Spleen (tissue), 11 donors: ENCODE results near the gene NMT2. TPM values are rescaled to one million over a fixed set of nuclear protein-coding genes. Genes with fewer than 3 reads are reported as not detected.
"Not testable (repeated sequence)": the region's sequence is repeated elsewhere in the genome, so short reads cannot be mapped to it uniquely, and the experiment has no call there.

Experiments used
- DNase-seq: peaks from one replicate; pipeline ENCODE4 v3.0.0-alpha.2; 2020
- H3K27ac ChIP-seq, 8 donors: fragments of 200-600 bp; sonication (generic) in 7 of 8; 1 replicate in 4 of 8; 2 replicates in 4 of 8; pipeline versions ENCODE4 v1.5.0 to v1.8.0; 2016 to 2021; ENCODE audit warnings: inconsistent platforms in 4 of 8, mild to moderate bottlenecking in 4 of 8, moderate library complexity in 1 of 8
- H3K27me3 ChIP-seq, 7 donors: fragments of 200-600 bp; sonication (generic) in 6 of 7; replicated peaks in 1 of 7; 1 replicate in 4 of 7; 2 replicates in 3 of 7; pipeline versions ENCODE4 v1.5.0 to v1.8.0; 2016 to 2021; ENCODE audit warnings: inconsistent platforms in 3 of 7, mild to moderate bottlenecking in 1 of 7
- H3K36me3 ChIP-seq, 6 donors: fragments of 200-600 bp; sonication (generic) in 5 of 6; 1 replicate in 4 of 6; 2 replicates in 2 of 6; pipeline versions ENCODE4 v1.5.0 to v1.8.0; 2016 to 2021; ENCODE audit warnings: inconsistent platforms in 2 of 6
- H3K4me1 ChIP-seq, 6 donors: fragments of 200-600 bp; sonication (generic) in 5 of 6; 1 replicate in 3 of 6; 2 replicates in 3 of 6; pipeline versions ENCODE4 v1.5.0 to v1.8.0; 2016 to 2021; ENCODE audit warnings: inconsistent platforms in 3 of 6
- H3K4me3 ChIP-seq, 8 donors: fragments of 200-600 bp; sonication (generic) in 7 of 8; 1 replicate in 4 of 8; 2 replicates in 4 of 8; pipeline versions ENCODE4 v1.5.0 to v1.8.0; 2016 to 2021; ENCODE audit warnings: inconsistent platforms in 4 of 8, mild to moderate bottlenecking in 4 of 8, moderate library complexity in 2 of 8
- H3K9me3 ChIP-seq, 8 donors: fragments of 200-600 bp; sonication (generic) in 7 of 8; 1 replicate in 4 of 8; 2 replicates in 4 of 8; pipeline versions ENCODE4 v1.5.0 to v1.8.0; 2016 to 2021; ENCODE audit warnings: inconsistent platforms in 4 of 8
- CTCF ChIP-seq, 11 experiments: fragments of 200-600 bp in 7 of 11; fragments of 450-650 bp in 4 of 11; sonication (generic) in 4 of 11; IDR thresholded peaks in 8 of 11; conservative IDR thresholded peaks in 3 of 11; 1 replicate in 7 of 11; 2 replicates in 4 of 11; pipeline versions ENCODE4 v1.4.0 to v1.8.0; 2016 to 2021; ENCODE audit warnings: antibody characterized with exemption in 11 of 11, inconsistent platforms in 4 of 11, mild to moderate bottlenecking in 1 of 11
- POLR2A ChIP-seq, 3 donors: fragments of 450-650 bp; IDR thresholded peaks; one replicate each; pipeline ENCODE4 v1.5.1; 2017; ENCODE audit warnings: antibody characterized with exemption in 3 of 3, mild to moderate bottlenecking in 1 of 3
- POLR2AphosphoS5 ChIP-seq, 3 donors: sonication (generic); formaldehyde crosslinking; IDR thresholded peaks; one replicate each; pipeline ENCODE4 v1.5.1; 2017; ENCODE audit warnings: antibody characterized with exemption in 3 of 3
- WGBS, 5 donors: extraction: QIAGEN DNeasy Blood & Tissue Kit in 3 of 5; methylation state at CpG; one replicate each; pipeline versions ENCODE4 v1.1.5 to v1.1.7; 2013 to 2018; 5-methylcytosine and 5-hydroxymethylcytosine counted together
- intact Hi-C: fragments of 100-400 bp; cut with DNase I; formaldehyde crosslinking; loops from one replicate; pipeline ENCODE4 v1.15.0; 2023; ENCODE audit warnings: low total_unique reads
- polyA plus RNA-seq, 3 donors: library from polyadenylated mRNA; stranded (reverse); fragments of 200-250 nt; gene quantifications; one replicate each; pipeline ENCODE4 v1.2.1, GENCODE V29; 2013
- total RNA-seq, 7 donors: library from RNA; depleted of rRNA in 3 of 7; stranded (reverse); fragments of >200 nt in 3 of 7; fragmentation: NEBNext Ultra II Directional in 4 of 7; extraction: Animal tissue kit (Norgen Biotek cat#: 25700) in 4 of 7; gene quantifications; one replicate each; pipeline versions ENCODE4 v1.1.0 to v1.2.1, GENCODE V29; 2016 to 2021
- donor health status: healthy with polysubstance abuse.
- donor health status: DM: no; HTN: no; CAD: no; lungs with moderate emphysema.
- donor health status: DM: no; HTN: no; CAD: no.
- donor health status: Bipolar disorder and iron deficiency.
- donor health status: healthy.
- donor health status: DM: no; HTN: no; CAD: no.
- donor health status: DM: yes; HTN: yes; CAD: no.

The NMT2 gene
- total and polyA plus RNA-seq, 10 donors: 4.3 to 19.2 (median 12.8) TPM

DNA sequence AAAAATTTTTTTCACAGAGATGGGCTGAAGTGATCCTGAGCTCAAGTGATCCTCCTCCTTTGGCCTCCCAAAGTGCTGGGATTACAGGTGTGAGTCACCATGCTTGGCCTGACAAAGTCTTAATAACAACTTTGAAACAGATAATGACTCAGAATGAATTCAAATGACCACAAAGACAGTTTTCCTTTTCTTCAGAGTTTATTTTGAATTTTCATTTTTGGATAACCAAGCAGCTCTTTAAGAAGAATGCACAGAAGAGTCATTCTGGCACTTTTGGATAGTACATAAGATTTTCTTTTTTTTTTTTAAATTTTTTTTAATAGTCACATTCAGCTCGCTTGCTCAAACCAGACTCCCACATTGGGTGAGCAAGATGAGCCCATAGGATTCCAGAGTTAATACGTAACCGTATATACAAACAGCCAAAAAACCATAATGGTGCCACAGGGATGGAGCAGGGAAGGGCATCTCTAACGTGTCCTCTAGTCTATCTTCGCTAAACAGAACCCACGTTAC, 43.0 kb upstream of the NMT2 start:
- Histone ChIP-seq H3K4me1 (peaks cover 11 to 37% (median 26%) of the 10 kb centered on the region in 6 donors), H3K4me3 (no peak overlapping the region), H3K27me3 (no peaks in the 10 kb centered on the region), H3K27ac (no peak overlapping the region), H3K9me3 (no peaks in the 10 kb centered on the region), H3K36me3 (peaks cover 0 to 17% (median 4%) of the 10 kb centered on the region in 6 donors)
- DNase-seq: no peak
- TF ChIP-seq POLR2A (IDR thresholded peaks at IDR 0.05): no peak
- WGBS, 5 donors: 78 to 95% (median 93%) methylated on average over 6 of the region's 6 CpGs
- intact Hi-C loops: no loop called here

GRCh38 chr10:15210521-15210920, 42.0 kb upstream of the NMT2 start:
- peaks cover 11 to 37% (median 26%) of the 10 kb centered on the region in 6 donors for H3K4me1 ChIP-seq
- no peaks in the 10 kb centered on the region for H3K27me3 ChIP-seq
- TF ChIP-seq POLR2AphosphoS5 (IDR thresholded peaks at IDR 0.05) (no peak), POLR2A (IDR thresholded peaks at IDR 0.05) (no peak), CTCF (IDR thresholded peaks at IDR 0.05 in 8 of 11, conservative IDR thresholded peaks at IDR 0.05 in 3 of 11) (no peak)
- peak overlapping the region in 1 of 8 donors; percentile 13 for H3K27ac ChIP-seq
- intact Hi-C loops: no loop called here
- peaks cover 0 to 17% (median 4%) of the 10 kb centered on the region in 6 donors for H3K36me3 ChIP-seq
- WGBS, 5 donors: 77 to 93% (median 81%) methylated on average over 8 of the region's 8 CpGs
- no peak for DNase-seq
- no peaks in the 10 kb centered on the region for H3K9me3 ChIP-seq
- H3K4me3 ChIP-seq: no peak overlapping the region

GRCh38 chr10:15209827-15210509, 41.5 kb upstream of the NMT2 start:
- peaks cover 0 to 17% (median 4%) of the 10 kb centered on the region in 6 donors for H3K36me3 ChIP-seq
- H3K4me3 ChIP-seq: peak overlapping the region in 1 of 8 donors; percentile 37
- TF ChIP-seq CTCF (IDR thresholded peaks at IDR 0.05 in 8 of 11, conservative IDR thresholded peaks at IDR 0.05 in 3 of 11) (peak; percentile 45 to 86 (median 79)), POLR2AphosphoS5 (IDR thresholded peaks at IDR 0.05) (peak in 1 of 3 donors; percentile 34), POLR2A (IDR thresholded peaks at IDR 0.05) (no peak)
- H3K4me1 ChIP-seq: peaks cover 11 to 37% (median 26%) of the 10 kb centered on the region in 6 donors
- H3K9me3 ChIP-seq: no peaks in the 10 kb centered on the region
- 20 to 26% (median 24%) methylated on average over 14 of the region's 14 CpGs for WGBS, 5 donors
- H3K27ac ChIP-seq: peak overlapping the region in 1 of 8 donors; percentile 13
- peak; percentile 90 for DNase-seq
- no peaks in the 10 kb centered on the region for H3K27me3 ChIP-seq
- intact Hi-C loops: loop anchor here (5.0 kb wide), 1 partner anchor 38 kb away; no protein-coding TSS in a partner anchor

DNA sequence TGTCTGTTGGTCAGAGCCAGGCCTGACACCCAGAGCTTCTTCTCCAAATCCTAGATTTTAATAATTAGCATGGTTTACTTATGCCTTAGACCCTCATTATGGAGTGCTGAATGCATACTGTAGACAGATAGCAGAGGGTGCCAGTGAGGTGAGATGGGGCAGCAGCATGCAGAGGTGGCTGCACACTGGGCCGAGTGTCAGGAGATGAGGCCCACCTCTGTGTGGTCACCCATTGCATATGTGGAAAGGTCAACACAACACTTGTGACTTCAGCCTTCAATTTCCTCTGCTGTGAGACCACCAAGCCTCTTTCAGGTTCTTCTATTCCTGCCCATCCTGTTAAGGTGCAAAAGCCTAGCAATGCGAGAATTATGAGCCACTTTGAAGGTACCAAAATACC, 39.7 kb upstream of the NMT2 start:
- TF ChIP-seq CTCF (IDR thresholded peaks at IDR 0.05 in 8 of 11, conservative IDR thresholded peaks at IDR 0.05 in 3 of 11): no peak
- TF ChIP-seq POLR2AphosphoS5 (IDR thresholded peaks at IDR 0.05): no peak
- no peak for TF ChIP-seq POLR2A (IDR thresholded peaks at IDR 0.05)
- 71 to 85% (median 73%) methylated on average over 1 to 2 of the region's 2 CpGs for WGBS, 5 donors
- peaks cover 0 to 5% (median under 1%) of the 10 kb centered on the region in 6 donors for H3K36me3 ChIP-seq
- H3K4me1 ChIP-seq: peaks cover 11 to 37% (median 26%) of the 10 kb centered on the region in 6 donors
- peak overlapping the region; percentile 42 to 88 (median 74) for H3K27ac ChIP-seq
- no peak for DNase-seq
- H3K4me3 ChIP-seq: no peak overlapping the region
- intact Hi-C loops: loop anchor here (5.0 kb wide), 1 partner anchor 36 kb away; no protein-coding TSS in a partner anchor
- H3K9me3 ChIP-seq: no peaks in the 10 kb centered on the region
- no peaks in the 10 kb centered on the region for H3K27me3 ChIP-seq

DNA sequence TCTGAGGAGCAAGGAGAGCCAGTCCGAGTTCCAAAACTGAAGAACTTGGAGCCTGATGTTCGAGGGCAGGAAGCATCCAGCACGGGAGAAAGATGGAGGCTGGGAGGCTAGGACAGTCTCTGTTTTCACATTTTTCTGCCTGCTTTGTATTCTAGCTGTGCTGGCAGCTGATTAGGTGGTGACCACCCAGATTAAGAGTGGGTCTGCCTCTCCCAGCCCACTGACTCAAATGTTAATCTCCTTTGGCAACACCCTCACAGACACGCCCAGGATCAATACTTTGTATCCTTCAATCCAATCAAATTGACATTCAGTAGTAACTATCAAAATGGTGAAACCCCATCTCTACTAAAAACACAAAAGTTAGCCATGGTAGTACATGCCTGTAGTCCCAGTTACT, 38.9 kb upstream of the NMT2 start:
- not testable (repeated sequence) for H3K9me3 ChIP-seq, DNase-seq, H3K27me3 ChIP-seq, H3K4me3 ChIP-seq, H3K36me3 ChIP-seq
- H3K4me1 ChIP-seq: peaks cover 11 to 37% (median 26%) of the 10 kb centered on the region in 6 donors
- intact Hi-C loops: loop anchor here (5.0 kb wide), 1 partner anchor 35 kb away; no protein-coding TSS in a partner anchor
- WGBS, 5 donors: 92 to 98% (median 93%) methylated on average over 4 of the region's 4 CpGs
- H3K27ac ChIP-seq: peak overlapping the region in 4 of 8 donors; percentile 73 to 88 (median 79)
